NCI-H748 treated with DMSO at 0.1 percent for 48 hours (cell line): ENCODE results near the gene TTLL11.

Experiments used
- DNase-seq: peaks from one replicate; lab custom pipeline; 2025; lab: John Stamatoyannopoulos, UW

The TTLL11 gene

DNA sequence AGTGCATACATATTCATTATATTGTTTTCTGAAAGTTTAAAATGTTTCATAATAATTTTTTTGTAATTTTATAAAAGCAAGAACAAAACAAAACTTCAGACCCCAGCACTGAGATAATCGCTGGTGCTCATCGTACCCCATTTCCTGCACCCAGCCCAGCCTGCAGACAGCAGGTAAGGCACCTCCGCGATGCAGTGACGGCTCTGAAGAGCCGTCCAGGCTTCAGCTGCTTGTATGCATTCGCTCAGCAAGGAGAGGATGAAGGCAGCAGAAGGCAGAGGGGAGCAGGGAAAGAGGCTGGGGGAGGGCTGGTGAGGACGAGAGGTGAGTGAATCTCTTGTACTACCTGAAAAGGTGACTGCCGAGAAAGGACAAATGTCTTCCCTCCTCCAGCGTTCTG, 153.5 kb downstream of the TTLL11 start:
- DNase-seq = no peak

DNA sequence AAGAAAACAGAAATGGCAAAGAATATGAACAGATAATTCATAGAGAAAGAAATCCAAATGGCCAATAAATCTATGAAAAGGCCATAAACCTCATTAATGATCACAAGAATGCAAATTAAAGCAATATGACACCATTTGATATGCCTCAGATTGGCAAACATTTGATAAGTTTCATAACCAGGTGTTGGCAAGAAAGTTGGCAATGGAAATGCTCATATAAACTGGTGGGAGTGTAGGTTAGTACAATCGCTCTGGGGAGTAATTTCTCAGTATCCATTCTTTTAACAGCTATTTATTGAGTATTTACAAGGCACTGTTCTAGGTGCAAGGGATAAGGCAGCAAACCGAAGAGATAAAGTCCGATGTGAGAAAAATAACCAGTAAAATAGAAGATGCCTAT, 154.5 kb downstream of the TTLL11 start:
- DNase-seq = no peak

DNA sequence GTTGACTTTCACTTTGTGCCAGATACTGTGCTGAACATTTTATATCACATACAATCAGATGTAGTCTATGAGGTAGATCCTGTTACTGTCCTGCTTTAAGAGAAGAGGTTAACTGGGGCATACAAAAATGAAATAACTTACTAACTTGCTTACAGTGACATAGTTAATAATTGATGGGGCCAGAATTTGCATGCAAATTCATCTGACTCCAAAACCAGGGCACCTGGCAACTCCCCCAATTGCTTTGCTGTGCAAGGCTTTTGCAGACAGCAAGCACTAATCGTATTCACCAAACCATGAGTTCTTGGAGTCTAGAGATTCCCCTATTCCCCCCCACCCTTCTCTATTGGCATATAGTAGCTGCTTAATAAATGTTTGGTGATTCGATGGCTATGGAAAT, 155.9 kb downstream of the TTLL11 start:
- no peak for DNase-seq

DNA sequence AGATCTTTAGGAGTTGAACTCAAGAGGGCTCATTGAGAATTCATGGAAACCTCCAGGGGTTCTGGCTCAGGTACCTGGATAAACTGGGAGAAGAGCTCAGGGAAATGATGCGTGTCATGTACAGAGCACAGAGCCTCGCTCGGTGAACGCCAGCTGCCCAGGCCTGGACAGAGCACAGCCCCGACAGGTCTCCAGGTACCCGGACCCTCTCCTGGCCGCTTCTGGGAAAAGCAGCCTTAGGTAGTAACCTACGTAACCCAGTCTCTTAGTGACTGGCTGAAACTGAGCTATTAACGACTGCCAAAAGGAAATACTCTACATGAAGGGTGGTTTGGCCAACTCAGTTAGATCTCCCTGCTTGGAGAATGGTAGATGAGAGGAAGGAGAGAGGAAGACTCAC, 157.4 kb downstream of the TTLL11 start:
- no peak for DNase-seq

DNA sequence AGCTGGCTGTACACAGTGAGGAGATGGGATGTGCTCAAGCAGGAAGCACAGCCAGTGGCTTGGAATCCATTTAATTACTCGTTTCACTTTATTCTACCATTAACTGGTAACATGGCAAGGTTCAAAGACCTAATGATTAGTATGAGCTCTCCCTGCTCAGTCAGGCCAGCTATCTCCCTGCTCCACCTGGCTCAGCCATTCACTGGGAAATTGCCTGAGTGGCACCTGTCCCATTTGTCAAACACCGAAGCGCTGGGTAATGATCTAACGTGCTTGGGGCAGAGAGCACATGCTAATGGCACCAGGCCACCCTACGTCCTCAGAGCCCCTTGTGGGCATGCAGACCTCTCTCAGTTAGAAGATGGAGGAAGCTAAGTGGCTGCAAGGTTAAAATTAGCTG, 162.2 kb downstream of the TTLL11 start:
- no peak for DNase-seq

DNA sequence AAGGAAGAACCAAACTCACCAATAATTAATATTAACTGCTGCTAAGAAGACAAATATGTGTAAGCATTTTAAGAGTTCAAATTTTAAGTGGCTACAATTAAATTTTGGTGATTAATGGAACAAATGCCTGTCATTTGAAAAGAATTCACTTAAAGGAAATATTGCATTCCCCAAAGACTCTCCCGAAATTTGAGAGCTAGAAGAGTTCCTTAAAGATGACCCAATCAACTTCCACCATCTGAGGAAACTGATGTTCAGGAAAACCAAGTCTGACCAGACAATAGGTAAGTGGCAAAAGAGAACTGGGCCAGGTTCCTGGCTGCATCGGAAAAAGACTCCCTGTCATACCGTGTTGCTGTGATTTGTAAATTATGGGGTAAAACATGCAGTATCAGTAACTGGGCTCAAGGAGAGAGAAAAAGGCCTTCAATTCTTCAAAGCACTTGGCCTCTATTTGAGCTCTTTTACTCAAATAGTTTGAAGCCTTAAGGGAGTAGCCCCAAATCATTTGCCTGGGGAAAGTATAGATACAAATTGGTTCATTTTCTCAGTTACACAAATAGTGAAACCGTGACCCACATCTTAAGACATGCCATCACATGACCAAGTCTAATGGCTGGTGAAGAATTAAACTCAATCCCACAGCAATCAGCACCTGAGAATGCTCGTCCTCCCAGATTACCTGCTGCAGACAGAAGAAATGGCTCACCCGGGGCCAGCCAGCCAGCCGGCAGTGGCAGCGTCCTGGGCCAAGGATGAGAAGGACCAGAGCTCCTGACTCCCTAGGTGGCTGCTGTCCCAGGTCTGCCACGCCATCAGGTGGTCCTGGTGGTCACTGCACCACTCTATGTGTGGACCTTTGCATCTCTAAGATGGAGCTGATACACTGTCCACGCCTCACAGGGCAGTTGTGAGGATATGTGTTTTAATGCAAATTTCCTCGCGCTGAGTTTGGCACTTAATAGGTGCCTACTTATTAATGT, 162.9 kb downstream of the TTLL11 start:
- no peak for DNase-seq

DNA sequence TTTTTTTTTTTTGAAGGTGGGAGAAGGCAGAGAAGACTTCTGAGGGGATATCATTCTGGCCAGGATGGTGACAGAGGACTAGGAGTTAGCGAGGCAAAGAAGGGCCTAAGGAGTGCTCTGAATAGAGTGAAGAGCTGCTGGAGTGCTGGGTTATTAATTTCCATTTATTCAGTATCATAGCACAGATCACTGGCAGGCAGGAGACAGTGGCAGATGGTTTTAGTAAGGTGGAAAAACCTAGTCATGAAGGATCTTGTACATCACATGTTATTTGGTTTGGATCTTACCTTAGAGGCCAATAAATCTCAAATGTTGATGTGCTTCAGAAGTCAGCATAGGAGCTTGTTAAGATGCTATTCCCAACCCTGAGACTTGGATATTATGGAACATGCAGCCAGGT, 165.5 kb downstream of the TTLL11 start:
- DNase-seq = no peak

DNA sequence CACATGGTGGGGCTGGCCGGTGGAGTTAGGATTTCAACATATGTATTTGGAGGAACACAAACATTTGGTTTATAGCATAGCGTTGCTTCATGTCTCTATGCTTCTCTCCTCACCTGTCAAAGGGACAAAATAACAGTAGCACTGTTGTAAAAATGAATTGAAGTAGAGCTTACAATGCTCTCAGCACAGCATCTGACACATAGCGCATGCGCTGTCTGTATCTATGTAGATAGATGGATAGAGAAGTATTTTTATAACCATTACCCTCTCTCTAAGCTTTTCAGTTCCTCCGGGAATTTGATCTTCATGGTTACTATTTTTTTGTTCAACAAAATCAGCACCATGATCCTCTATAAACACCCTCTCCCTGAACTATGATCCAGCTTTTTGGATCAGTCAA, 166.0 kb downstream of the TTLL11 start:
- no peak for DNase-seq

DNA sequence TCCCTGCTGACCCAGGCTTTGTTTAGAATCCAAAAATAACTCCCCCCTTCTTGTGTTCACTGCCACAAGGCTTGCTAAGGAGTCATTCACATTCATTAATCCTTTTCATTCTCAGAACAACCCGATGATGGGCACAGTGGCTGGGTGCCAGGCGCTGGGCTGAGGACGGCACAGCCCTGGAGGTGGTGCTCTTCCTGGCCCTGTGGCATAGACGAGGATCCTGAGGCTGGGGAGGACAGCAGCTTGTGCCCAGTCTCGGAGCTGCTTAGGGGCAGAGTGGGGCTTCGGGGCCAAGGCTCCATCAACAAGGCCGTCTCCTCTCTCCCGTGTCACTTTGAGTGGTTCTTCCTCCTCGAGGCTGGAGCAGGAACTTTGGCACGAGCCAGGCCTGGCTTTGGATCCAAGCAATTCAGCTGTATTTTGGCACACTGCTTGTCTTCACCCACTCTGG, 166.7 kb downstream of the TTLL11 start:
- no peak for DNase-seq

DNA sequence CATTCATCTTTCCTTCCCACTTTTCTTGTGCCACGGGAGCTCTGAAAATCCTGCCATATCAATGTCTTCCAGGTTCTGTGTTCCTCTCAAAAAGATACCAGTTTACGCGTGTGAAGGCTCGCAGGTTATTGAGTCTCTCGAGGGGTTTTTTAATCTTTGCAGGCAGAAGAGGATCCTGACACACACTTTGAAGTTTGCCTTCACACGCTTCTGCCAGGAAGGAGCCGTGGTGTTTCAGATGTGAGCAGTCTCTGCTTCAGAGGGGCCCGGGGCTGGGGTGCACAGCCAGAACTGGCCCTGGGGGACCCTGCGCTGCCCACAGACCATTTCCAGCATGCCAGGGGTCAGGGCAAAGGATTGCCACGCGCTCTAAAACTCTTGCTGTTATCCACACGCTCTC, 167.2 kb downstream of the TTLL11 start:
- DNase-seq = no peak

DNA sequence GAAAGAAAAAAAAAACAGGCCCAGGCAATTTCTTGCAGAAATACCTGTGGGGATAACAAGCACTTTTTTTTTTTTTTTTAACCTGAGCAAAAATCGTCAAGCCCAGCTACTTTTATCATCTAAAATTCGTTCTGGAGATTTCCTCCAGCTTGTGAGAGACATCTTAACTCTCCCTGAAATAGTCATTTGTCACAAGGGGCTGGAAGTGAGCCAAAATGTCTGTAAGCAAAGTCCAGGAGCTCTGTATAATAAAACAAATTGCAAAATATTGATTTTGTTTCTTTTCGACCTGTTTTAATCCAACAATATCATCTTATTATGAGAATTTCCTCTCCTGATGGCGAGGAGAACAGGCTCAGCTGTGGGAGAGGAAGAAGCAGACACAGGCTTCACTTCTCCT, 168.4 kb downstream of the TTLL11 start:
- DNase-seq = no peak

DNA sequence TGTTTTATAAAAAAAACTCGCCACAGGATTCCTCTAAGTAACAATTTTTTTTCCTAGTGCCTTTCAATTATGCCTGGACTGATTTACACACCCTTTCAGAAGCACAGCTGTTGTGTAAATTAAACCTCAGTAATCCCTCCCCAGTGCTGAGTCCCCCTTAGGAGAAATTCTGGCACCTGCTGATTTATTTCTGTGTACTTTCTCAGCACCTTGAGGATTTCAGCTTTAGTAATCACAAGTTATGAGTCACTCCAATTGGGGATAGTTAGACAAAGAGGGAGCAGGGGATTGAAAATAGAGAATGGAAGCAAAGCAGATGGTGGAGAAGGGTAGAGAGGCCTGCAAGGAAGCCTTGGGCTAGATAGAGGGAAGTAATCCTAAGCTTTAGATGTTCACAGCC, 171.7 kb downstream of the TTLL11 start:
- no peak for DNase-seq

DNA sequence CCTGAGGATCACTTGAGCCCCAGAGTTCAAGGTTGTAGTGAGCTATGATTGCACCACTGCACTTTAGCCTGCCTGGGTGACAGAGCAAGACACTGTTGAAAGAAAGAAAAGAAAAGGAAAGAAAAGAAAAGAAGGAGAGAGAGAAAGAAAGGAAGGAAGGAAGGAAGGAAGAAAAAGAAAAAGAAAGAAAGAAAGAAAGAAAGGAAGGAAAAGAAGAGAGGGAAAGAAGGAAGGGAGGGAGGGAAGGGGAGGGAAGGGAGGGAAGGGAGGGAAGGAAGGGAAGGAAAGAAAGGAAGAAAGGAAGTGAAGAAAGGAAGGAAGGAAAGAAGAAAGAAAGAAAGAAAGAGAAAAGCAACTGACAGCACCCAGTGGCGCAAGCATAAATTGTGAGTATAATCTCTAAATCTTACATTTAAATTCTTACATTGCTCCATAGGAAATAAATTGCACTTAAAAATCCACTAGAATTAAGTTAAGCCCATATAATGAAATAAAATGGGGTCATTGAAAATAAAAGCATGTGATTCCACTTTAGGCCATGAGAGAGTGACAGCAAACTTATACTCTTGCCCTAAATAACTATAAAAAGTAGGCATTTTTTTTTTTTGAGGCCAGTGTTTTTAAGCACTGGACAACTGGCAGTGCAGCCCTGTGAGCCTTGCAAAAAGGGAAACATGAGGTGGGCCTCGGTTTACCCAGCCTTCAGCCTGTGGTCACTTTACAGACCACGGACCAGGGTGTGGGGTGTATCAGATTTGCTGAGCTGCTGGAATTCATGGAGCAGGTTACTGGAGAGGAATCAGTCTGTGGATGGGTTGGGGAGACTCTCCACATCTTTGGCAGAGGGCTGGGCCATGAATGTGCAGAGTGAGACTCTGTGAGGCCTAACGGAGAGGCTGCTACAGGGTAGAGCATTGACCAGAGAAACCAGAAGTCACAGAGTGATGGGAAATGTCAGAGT, 175.5 kb downstream of the TTLL11 start:
- DNase-seq = no peak

DNA sequence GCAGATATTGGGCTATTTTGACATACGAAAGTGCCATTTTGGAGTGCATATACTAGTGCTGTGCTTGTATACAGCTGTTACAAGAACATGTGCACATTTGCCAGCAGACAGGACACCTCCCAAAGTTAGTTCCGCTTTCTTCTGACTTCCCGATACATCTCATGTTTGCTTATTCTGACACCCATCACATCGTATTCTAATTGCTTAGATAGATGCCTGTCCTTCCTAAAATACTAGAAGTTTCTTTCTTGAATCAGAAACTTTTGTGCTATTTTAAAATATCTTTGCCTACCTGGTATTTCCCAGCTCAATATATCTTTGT, 177.8 kb downstream of the TTLL11 start:
- no peak for DNase-seq

DNA sequence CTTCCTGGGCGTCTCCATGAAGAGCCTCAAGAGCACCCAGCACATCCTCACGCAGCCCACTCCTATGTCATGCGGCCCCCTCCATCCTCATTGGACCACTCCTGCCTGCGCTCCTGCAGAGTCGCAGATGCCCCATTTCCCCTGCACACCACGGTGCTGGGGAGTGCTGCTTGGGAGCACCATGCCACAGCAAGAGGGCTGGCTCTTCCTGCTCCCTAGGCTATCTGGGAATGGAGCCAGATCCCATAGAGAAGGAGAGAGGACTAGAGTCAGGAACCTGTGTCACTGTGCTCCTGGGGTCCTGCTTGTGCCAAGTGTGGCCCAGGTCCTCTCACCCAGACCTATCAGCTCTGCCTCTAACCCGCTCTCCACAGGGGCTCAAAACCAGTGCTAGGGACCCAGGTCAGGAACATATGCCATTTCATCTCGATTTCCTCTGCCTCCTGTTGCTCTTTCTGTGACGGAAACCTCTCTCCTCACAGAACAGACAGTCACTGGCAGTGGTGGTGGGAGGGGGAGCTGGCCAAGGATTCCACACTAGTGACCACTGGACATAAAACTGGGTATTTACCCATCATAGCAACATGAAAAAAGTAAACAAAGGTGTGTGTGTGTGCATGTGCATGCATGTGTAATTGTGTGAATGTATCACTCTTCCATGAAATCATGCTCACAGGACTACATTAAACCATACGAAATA, 178.4 kb downstream of the TTLL11 start:
- DNase-seq = no peak

DNA sequence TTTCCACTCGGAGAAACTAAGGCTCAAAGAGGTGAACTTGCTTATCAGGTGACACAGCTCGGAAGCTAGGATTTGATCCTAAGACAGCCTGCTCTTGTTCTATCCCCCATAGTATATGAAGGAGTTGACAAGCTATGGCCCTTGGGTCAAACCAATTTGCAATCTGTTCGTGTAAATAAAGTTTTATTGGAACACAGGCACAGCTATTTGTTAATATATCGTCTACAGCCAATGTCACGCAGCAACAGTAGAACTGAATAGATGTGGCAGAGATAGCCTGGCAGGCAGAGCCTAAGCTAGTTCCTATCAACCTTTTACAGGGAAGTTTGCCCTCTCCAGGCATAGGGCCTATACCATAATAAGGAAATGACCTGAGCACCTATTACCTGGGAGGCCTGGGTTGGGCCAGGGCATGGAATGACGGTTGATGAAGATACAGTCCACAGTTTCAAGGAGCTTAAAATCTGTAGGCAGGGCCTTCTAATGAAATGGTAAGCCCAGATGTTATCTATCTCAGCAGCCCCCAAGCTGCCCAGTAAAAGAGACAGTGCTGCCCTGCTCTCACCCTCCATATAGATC, 179.0 kb downstream of the TTLL11 start:
- no peak for DNase-seq

DNA sequence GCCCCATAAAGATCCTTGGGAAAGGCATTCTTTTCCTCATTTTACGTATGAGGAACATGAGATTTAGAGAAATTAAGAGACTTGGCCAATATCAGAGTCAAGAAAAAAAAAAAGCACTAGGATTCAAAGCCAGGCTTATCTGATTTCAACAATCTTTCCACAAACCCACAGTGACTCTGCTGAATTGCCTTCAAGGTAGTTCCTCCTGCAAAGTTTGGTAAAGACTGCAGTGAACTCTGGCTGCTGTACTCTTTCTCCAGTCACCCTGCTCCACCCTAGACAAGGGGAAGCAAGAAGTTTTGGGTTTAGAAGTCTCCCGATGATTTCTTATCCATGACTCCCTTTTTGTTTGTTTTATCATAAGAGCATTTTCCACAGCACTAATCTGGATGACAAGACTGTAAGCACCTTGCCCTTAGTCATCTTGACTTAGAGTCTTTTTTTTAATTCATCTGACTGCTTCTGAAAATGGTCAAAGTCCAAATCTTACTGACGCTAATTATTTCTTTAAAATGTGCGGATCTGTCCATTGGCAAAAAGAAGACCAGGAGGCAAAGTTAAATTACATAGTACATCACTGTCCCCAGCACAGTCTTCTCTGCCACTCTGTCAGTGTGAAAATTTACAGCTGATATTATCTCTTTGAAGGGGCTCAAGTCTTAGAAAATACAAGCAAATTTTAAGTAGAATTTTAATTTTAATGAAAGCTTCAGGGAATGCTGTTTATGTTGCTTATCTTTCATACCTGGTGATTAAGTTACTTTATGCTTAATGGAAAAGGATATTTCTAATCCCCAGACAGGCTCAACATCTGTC, 180.1 kb downstream of the TTLL11 start:
- DNase-seq = no peak

DNA sequence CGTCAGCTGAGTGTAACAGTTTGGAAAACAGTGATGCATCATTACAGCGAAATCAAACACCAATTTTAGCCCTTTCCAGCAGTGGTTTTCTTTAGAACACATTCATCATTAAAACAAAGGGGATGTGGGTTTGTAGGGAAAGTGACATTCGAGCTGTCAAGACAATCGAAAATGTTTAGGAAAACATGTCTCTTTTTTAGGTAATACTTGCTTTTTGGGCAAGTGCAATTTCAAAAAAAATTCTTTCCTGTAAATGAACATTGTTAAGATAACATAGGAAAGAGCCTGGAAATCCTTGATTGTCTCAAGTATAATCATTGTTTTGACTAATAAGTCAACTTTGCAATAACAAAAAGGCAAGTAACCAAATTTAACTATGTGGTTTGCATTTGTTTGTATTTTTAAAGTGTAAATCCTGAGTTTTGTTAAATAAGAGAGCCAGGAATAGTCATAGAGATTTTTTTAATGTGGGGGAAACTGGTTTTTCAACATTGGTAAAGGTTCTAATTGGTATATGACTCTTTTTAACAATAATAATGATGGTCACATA, 182.5 kb downstream of the TTLL11 start:
- no peak for DNase-seq

DNA sequence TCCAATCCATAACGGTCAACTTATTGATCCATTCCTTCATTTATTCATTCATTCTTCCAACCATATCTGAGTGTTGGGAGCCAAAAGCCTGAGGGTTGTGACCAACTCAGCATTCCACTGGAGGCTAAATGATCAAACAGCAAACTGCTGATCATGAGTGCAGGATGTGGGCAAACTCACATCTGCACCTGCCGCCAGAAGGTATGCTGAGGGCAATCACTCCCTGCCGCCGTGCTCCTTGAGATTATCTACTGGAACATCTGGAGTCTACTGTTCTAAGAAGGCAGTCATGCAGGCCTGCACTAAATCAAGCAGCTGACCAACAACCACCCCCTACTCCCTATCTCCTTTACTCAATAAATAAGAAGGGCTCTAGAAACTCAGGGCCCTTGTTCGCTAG, 184.0 kb downstream of the TTLL11 start:
- no peak for DNase-seq

DNA sequence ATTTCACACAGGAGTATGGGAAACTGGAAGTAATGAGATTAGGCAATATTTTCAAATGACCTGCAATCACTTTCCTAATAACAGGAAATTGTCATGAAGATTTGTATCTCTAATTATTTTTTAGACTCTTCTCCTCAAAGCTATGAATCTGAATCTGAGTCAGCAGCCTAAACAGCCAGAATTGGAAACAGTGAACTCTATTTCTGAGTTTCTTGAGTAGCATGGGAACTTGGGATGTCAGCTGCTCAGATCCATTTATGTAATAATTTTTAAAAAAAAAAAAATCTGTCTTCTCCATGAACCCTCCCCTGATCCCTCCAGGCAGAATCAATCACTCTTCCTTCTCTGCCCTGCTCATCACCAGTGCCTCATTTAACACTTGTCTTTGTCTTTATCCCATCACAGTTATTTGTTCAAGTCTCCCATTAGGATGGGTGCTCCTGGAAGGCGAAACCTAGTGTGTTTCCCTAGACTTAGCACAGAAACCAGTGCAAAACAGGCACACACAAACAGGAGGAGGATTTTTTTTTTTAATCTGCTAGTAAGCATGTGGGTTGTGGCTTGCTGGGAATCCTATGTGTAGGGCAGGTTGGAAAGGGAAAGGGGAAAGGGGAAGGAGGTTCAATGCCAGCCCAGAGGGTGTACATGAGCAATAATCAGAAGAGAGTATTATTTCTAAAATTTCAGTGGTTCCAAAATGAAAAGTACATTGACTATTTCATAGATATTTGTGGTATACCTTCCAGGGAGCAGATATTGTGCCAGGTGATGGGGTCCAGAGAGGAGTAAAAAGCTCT, 186.8 kb downstream of the TTLL11 start:
- DNase-seq = no peak
